Measurements from ENCODE around the gene BCO2. TPM values are rescaled to one million over a fixed set of nuclear protein-coding genes. Genes with fewer than 3 reads are reported as not detected.

BCO2 gene
- total and polyA plus RNA-seq, 10 of the 15 experiments (the other 5 are each of a cell fraction or from before 2014, with no cell fraction given), result 0.29 to 1.0 (median 0.57) TPM

- TF ChIP-seq, protein P1, sequence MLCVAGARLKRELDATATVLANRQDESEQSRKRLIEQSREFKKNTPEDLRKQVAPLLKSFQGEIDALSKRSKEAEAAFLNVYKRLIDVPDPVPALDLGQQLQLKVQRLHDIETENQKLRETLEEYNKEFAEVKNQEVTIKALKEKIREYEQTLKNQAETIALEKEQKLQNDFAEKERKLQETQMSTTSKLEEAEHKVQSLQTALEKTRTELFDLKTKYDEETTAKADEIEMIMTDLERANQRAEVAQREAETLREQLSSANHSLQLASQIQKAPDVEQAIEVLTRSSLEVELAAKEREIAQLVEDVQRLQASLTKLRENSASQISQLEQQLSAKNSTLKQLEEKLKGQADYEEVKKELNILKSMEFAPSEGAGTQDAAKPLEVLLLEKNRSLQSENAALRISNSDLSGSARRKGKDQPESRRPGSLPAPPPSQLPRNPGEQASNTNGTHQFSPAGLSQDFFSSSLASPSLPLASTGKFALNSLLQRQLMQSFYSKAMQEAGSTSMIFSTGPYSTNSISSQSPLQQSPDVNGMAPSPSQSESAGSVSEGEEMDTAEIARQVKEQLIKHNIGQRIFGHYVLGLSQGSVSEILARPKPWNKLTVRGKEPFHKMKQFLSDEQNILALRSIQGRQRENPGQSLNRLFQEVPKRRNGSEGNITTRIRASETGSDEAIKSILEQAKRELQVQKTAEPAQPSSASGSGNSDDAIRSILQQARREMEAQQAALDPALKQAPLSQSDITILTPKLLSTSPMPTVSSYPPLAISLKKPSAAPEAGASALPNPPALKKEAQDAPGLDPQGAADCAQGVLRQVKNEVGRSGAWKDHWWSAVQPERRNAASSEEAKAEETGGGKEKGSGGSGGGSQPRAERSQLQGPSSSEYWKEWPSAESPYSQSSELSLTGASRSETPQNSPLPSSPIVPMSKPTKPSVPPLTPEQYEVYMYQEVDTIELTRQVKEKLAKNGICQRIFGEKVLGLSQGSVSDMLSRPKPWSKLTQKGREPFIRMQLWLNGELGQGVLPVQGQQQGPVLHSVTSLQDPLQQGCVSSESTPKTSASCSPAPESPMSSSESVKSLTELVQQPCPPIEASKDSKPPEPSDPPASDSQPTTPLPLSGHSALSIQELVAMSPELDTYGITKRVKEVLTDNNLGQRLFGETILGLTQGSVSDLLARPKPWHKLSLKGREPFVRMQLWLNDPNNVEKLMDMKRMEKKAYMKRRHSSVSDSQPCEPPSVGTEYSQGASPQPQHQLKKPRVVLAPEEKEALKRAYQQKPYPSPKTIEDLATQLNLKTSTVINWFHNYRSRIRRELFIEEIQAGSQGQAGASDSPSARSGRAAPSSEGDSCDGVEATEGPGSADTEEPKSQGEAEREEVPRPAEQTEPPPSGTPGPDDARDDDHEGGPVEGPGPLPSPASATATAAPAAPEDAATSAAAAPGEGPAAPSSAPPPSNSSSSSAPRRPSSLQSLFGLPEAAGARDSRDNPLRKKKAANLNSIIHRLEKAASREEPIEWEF (IDR thresholded peaks at IDR 0.05; ENCODE audit: insufficient replicate concordance, low read depth, low read length), result no peak
- TF ChIP-seq PAX8 (IDR thresholded peaks at IDR 0.05) (no peak), ZNF384 (IDR thresholded peaks at IDR 0.05; ENCODE audit: borderline replicate concordance, low read depth, low read length) (no peak), IRF3 (IDR thresholded peaks at IDR 0.05) (no peak), ELK1 (IDR thresholded peaks at IDR 0.05; ENCODE audit: low read depth, low read length) (no peak), MAX (IDR thresholded peaks at IDR 0.05; ENCODE audit: low read depth, low read length) (no peak)
These were observed 24.9 kb downstream of the BCO2 start (continued) for GRCh38 chr11:112200252-112200651.

Measured in GM12878 (cell line).